Endodermal cell (in vitro differentiated cells): Measurements from ENCODE around the gene IRF9. TPM values are rescaled to one million over a fixed set of nuclear protein-coding genes. Genes with fewer than 3 reads are reported as not detected.

Experiments
- DNase-seq: peaks from one replicate; pipeline ENCODE4 v3.0.0-alpha.2; 2017
- H3K27ac ChIP-seq: 2 replicates; pipeline ENCODE4 v1.5.1; 2013; ENCODE audit warnings: mild to moderate bottlenecking, low read depth, low read length, moderate library complexity
- H3K27me3 ChIP-seq: 2 replicates; pipeline ENCODE4 v1.6.1; 2013; ENCODE audit warnings: mild to moderate bottlenecking, low read length, moderate library complexity; ENCODE audit not compliant: insufficient read depth, control insufficient read depth, poor library complexity, severe bottlenecking
- H3K36me3 ChIP-seq: 2 replicates; pipeline ENCODE4 v1.7.0; 2013; ENCODE audit warnings: mild to moderate bottlenecking, low read length, moderate library complexity; ENCODE audit not compliant: control insufficient read depth, insufficient read depth
- H3K4me1 ChIP-seq: one replicate; pipeline ENCODE4 v1.7.0; 2013; ENCODE audit warnings: low read length; ENCODE audit not compliant: control insufficient read depth, insufficient read depth
- H3K4me3 ChIP-seq: 2 replicates; pipeline ENCODE4 v1.5.1; 2013; ENCODE audit warnings: mild to moderate bottlenecking, low read length, moderate library complexity
- H3K9ac ChIP-seq: 2 replicates; pipeline ENCODE4 v1.6.1; 2013; ENCODE audit warnings: mild to moderate bottlenecking, low read length, moderate library complexity; ENCODE audit not compliant: poor library complexity, severe bottlenecking; ENCODE audit errors: extremely low read depth
- H3K9me3 ChIP-seq: 2 replicates; pipeline ENCODE4 v1.6.1; 2013; ENCODE audit warnings: mild to moderate bottlenecking, low read length, moderate library complexity; ENCODE audit not compliant: control insufficient read depth
- H3K27ac Mint-ChIP-seq: 2 replicates; pipeline ENCODE4 v1.8.0; 2020; ENCODE audit warnings: mixed read lengths
- H3K27me3 Mint-ChIP-seq: 2 replicates; pipeline ENCODE4 v1.8.0; 2021; ENCODE audit warnings: mild to moderate bottlenecking, mixed read lengths; ENCODE audit not compliant: insufficient read depth
- H3K36me3 Mint-ChIP-seq: 2 replicates; pipeline ENCODE4 v1.8.0; 2020; ENCODE audit warnings: low read depth, mixed read lengths
- H3K4me1 Mint-ChIP-seq: 2 replicates; pipeline ENCODE4 v1.8.0; 2020; ENCODE audit warnings: mixed read lengths
- H3K4me3 Mint-ChIP-seq: 2 replicates; pipeline ENCODE4 v1.8.0; 2020; ENCODE audit warnings: mild to moderate bottlenecking, moderate library complexity, mixed read lengths
- H3K9me3 Mint-ChIP-seq: 2 replicates; pipeline ENCODE4 v1.8.0; 2020; ENCODE audit warnings: mild to moderate bottlenecking, mixed read lengths
- WGBS, 2 experiments: methylation state at CpG; one replicate each; pipeline versions ENCODE4 v1.1.5 to v1.1.7; 2013; ENCODE audit warnings: missing lambda C conversion rate in 2 of 2, mixed read lengths in 1 of 2; ENCODE audit not compliant: insufficient coverage in 1 of 2, insufficient read length in 1 of 2; 5-methylcytosine and 5-hydroxymethylcytosine counted together
- total RNA-seq, 2 donors: library from RNA; stranded (reverse); fragmentation: NEBNext Ultra II Directional in 1 of 2; extraction: Animal tissue kit (Norgen Biotek cat#: 25700) in 1 of 2; gene quantifications; 2 replicates in 1 of 2; 3 replicates in 1 of 2; pipeline ENCODE4 v1.2.1, GENCODE V29; 2021
- TF ChIP-seq, protein P1 (sequence below): fragments of 200-600 bp; sonication (generic); conservative IDR thresholded peaks from 2 replicates; pipeline ENCODE4 v1.5.0; 2021; ENCODE audit warnings: antibody characterized with exemption, mild to moderate bottlenecking

The IRF9 gene
- total RNA-seq, 2 donors from 2014 or later, result 13.6 to 26.9 TPM

DNA sequence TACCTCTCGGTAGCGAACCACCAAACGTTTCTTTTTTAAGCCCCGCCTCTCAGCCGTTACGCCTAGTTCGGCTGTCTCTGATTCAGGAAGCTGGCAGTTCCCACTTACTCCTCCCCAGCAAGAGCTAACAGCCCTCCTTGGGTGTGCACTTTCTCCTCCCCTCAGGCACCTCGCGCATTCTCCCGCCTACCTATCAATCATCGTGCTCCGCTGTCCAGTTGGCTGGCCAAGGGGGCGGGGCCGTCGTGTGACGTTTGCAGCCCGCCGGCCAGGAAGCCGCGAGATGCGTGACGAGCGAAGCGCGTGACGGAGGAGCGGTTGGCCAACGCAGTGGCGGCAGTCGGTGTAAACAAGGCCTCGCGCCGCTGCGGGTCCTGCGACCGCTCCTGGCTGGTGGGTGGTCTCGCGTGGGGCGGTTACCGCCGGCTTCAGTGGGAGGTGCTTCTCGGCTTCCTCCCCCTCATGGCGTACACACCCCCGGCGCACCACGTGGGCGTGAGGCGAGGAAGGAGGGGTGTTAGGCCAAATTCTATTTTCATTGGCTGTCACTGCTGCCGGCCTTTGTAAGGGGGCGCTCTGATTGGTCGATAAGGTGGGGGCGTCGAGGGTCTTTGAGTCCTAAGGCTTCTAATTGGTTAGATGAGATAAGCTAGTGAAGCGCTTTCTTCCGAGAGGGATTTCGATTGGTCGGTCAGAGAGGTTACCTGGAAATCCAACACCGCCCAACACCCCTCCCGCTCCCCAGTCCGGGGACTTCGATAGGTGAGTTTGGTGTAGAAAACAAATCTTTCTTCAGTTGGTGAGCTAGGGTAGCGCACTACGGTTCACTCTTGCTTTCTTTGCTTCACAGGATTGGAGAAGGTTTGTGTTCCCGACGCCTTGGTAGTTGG is 46.3 kb upstream of the IRF9 start, which contains the start of the genes DCAF11 and NRL:
TSS of gene DCAF11 (plus strand) at position 246 of the 890 bp plus-strand sequence. CDS start 818 bp downstream, outside the sequence.
TSS of gene NRL (minus strand) at position 418 of the 890 bp plus-strand sequence. CDS start 32,101 bp downstream, outside the sequence.
- DNase-seq, result peak; percentile 99
- no peaks in the 10 kb centered on the region for H3K4me1 ChIP-seq
- H3K27me3 ChIP-seq, result no peaks in the 10 kb centered on the region
- H3K27me3 Mint-ChIP-seq, result no peaks in the 10 kb centered on the region
- peaks cover 15% of the 10 kb centered on the region for H3K4me1 Mint-ChIP-seq
- TF ChIP-seq, protein P1, sequence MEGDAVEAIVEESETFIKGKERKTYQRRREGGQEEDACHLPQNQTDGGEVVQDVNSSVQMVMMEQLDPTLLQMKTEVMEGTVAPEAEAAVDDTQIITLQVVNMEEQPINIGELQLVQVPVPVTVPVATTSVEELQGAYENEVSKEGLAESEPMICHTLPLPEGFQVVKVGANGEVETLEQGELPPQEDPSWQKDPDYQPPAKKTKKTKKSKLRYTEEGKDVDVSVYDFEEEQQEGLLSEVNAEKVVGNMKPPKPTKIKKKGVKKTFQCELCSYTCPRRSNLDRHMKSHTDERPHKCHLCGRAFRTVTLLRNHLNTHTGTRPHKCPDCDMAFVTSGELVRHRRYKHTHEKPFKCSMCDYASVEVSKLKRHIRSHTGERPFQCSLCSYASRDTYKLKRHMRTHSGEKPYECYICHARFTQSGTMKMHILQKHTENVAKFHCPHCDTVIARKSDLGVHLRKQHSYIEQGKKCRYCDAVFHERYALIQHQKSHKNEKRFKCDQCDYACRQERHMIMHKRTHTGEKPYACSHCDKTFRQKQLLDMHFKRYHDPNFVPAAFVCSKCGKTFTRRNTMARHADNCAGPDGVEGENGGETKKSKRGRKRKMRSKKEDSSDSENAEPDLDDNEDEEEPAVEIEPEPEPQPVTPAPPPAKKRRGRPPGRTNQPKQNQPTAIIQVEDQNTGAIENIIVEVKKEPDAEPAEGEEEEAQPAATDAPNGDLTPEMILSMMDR, result no peak
- H3K9me3 ChIP-seq, result no peaks in the 10 kb centered on the region
- peak within 1 kb of the TSS; percentile 78 for H3K9ac ChIP-seq
- H3K27ac Mint-ChIP-seq, result peak within 1 kb of the TSS; percentile 99
- peaks cover 32% of the 10 kb centered on the region for H3K36me3 ChIP-seq
- 0% methylated on average over 17 to 65 of the region's 65 CpGs for WGBS, 2 experiments
- peak within 1 kb of the TSS; percentile 90 for H3K27ac ChIP-seq
- H3K4me3 ChIP-seq, result peak within 1 kb of the TSS; percentile 94
- H3K4me3 Mint-ChIP-seq, result peak within 1 kb of the TSS; percentile 87
- H3K9me3 Mint-ChIP-seq, result no peaks in the 10 kb centered on the region
- peaks cover 28% of the 10 kb centered on the region for H3K36me3 Mint-ChIP-seq

DNA sequence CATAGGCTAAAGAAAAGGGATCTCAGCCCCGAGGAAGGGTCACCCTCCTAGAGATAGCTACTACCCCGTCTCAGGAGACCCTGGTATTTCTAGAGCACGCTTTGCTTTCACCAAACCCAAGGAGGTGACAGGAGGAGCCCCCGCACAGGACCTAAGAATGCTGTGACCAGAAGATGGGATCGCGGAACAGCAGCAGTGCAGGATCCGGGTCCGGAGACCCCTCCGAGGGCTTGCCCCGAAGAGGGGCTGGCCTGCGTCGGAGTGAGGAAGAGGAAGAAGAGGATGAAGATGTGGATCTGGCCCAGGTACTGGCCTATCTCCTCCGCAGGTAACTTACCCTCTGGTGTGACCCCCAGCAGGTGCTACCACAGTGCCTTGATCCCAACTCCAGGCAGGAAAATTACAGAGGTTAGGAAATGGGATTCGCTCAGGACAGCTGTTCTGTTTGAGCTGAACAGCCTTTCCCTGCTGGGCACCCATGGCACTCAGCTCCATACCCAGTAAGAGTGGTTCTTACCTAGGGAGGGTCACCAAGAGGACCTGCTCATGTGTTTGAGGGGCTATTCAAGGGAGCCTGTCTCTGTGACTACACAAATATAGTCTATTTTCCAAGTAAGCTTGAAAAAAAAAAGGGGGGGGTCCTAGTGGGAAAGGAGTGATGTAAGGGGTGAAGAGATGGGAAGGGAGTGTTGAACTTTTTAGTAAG is 45.5 kb upstream of the IRF9 start:
- Mint-ChIP-seq H3K27me3 (no peaks in the 10 kb centered on the region), H3K9me3 (no peaks in the 10 kb centered on the region), H3K4me1 (peaks cover 15% of the 10 kb centered on the region), H3K27ac (peak overlapping the region; percentile 99), H3K4me3 (peak overlapping the region; percentile 87), H3K36me3 (peaks cover 31% of the 10 kb centered on the region)
- peaks cover 34% of the 10 kb centered on the region for H3K36me3 ChIP-seq
- no peak for DNase-seq
- H3K9me3 ChIP-seq, result no peaks in the 10 kb centered on the region
- no peaks in the 10 kb centered on the region for H3K4me1 ChIP-seq
- H3K4me3 ChIP-seq, result peak overlapping the region; percentile 94
- peak overlapping the region; percentile 54 for H3K9ac ChIP-seq
- H3K27me3 ChIP-seq, result no peaks in the 10 kb centered on the region
- TF ChIP-seq, protein P1, result no peak
- H3K27ac ChIP-seq, result no peak overlapping the region
- 9 to 12% methylated on average over 11 to 14 of the region's 14 CpGs for WGBS, 2 experiments

DNA sequence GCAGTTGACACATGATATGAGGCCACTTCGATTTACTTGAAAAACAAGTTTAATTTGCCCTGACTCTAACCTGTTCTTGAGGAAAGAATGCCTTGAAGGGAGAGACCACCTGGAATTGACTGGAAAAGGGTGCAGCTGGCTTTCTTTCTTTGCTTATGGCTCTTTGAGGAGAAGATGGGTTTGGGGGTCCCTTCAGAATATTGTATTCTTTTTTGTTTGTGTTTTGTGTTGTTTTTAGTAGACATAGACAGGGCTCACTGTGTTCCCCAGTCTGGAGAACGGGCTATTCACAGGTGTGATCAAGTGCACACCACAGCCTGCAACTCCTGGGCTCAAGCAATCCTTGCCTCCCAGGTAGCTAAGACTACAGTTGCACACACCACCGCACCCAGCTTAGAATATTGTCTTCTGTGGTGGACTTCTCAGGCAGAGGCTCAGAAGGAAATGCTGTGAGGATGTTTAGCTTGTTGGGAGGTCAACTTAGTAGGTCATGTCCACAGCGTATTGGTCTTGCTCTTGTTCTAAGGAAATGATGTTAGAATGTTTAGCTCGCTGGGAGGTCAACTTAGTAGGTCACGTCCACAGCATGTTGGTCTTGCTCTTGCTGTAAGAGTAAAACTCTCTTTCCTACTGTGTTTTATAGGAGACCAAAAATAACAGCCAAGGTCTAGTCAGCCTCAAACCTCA is 44.8 kb upstream of the IRF9 start:
- Histone ChIP-seq H3K4me3 (peak overlapping the region; percentile 94), H3K36me3 (peaks cover 41% of the 10 kb centered on the region), H3K27me3 (no peaks in the 10 kb centered on the region), H3K9ac (no peak overlapping the region), H3K9me3 (no peaks in the 10 kb centered on the region), H3K4me1 (no peaks in the 10 kb centered on the region), H3K27ac (no peak overlapping the region)
- H3K27me3 Mint-ChIP-seq, result no peaks in the 10 kb centered on the region
- 91 to 98% methylated on average over 4 to 6 of the region's 6 CpGs for WGBS, 2 experiments
- TF ChIP-seq, protein P1, result no peak
- H3K4me3 Mint-ChIP-seq, result peak overlapping the region; percentile 87
- H3K27ac Mint-ChIP-seq, result no peak overlapping the region
- no peak for DNase-seq
- H3K9me3 Mint-ChIP-seq, result no peaks in the 10 kb centered on the region
- H3K4me1 Mint-ChIP-seq, result peaks cover 15% of the 10 kb centered on the region
- peaks cover 37% of the 10 kb centered on the region for H3K36me3 Mint-ChIP-seq
